ENCODE measurements around the gene SUSD4.

GRCh38 chr1:223394242-223394641 is 30.3 kb upstream of the SUSD4 start:
- TF ChIP-seq CTCF (IDR thresholded peaks at IDR 0.05): no peak
- TF ChIP-seq EZH2 (IDR thresholded peaks at IDR 0.05): no peak
- TF ChIP-seq EZH2phosphoT487 (IDR thresholded peaks at IDR 0.05): no peak
